ENCODE measurements around the gene ETV4.
A peak's percentile ranks its signal among the peaks of the same experiment; 100 is the strongest.

The ETV4 gene

DNA sequence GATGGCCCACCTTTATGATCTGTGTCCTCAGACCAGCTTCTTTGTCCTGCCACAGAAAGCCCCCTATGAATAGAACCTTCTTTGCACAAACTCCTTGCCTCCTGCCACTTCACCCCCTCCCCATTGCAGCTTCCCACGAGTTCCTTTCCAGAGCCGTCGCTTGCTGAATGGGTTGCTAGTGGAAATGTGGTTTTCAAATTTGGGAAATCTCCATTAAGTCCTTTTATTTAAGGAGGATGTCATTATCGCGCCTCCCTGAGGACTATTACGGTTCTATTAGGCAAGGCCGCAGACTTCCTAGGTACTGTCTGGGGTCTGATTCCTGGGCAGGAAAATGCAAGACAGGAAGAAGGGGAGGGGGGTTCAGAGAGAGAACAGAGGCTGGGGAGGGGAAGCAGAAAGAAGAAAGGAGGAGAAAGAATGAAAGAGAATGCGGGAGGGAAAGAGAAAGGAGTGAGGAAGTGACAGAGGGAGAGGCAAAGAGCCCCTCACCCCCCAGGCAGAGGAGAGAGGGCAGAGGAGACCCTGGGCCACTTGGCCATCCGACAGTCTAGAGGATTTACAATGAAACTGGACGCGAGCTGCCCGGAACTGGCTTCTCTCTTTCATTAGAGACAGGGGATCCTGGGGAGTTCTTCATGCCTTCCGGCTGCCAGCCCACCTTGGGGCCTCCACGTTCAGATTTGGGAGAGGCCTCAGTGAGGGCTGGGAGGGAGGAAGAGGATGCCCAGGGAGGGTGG lies 31.7 kb upstream of the ETV4 start:
- peaks cover 13% of the 10 kb centered on the region for H3K4me1 Mint-ChIP-seq
- no peaks in the 10 kb centered on the region for H3K36me3 Mint-ChIP-seq (ENCODE audit: low read depth)
- no peak for DNase-seq
- no peak overlapping the region for H3K4me3 Mint-ChIP-seq
- H3K9me3 Mint-ChIP-seq, result no peaks in the 10 kb centered on the region
- H3K27me3 Mint-ChIP-seq, result no peaks in the 10 kb centered on the region
- no peak overlapping the region for H3K27ac Mint-ChIP-seq
- no peak for ATAC-seq

DNA sequence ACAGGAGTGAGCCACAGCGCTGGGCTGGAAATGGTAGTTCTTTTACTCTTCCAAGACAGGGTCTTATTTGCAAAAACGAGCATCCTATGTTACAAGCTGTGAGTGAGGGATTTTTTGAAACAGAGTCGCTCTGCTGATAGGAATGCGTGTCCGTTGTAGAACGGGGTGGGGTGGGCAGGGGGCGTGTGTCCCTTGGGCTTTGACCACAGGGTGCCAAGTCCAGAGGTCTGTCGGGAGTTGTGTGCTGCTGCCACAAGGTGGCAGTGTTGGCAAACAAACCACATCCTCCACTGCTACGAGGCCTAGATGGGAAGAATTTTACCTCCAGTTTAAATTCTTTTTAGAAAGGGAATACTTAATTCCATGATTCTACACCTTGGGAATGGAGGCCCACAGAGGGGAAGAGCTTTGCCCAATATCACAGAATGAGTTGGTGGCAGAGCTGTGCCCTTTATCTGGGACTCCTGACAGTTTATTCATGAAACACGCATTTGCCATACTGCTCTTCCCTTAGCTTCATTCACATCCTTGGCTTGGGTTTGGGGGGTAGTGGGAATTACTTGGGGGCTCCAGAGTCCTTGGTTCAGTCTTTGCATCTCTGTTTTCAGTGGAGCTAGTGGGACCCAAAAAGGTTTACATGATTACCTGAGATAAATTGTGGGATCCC lies 30.6 kb upstream of the ETV4 start:
- Mint-ChIP-seq H3K27me3 (no peaks in the 10 kb centered on the region), H3K27ac (no peak overlapping the region), H3K4me3 (no peak overlapping the region), H3K4me1 (peaks cover 13% of the 10 kb centered on the region), H3K9me3 (no peaks in the 10 kb centered on the region), H3K36me3 (ENCODE audit: low read depth) (no peaks in the 10 kb centered on the region)
- DNase-seq, result peak; percentile 68
- peak; percentile 68 for ATAC-seq

DNA sequence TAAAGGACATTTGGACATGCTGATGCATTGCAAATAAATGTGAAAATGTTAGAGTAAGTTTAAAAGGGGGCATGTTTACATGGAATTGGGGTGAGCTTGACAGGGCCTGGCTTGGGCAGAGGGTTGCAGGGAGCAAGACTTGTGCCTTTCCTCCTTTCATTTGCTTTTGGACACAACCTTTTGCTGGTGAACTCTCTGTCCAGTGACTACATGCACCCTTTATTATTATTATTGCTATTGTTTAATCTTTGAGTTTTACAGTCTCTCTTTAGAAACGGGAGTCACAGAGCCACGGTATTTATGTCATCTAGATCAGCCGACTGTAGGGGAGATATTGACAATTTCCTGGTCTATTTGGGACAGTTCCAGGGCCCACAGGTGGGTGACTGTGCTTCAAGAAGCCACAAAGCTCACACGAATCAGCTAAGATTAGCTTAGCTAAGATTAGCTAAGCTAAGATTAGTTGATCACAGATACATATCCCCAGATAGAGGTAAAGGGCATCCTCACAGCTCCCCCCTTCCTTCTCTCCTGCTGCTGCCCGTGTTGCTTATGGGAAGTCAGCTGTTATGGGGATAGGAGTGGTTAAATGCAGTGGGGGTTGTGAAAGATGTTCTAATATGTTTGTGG lies 28.9 kb upstream of the ETV4 start:
- H3K36me3 Mint-ChIP-seq (ENCODE audit: low read depth), result no peaks in the 10 kb centered on the region
- no peaks in the 10 kb centered on the region for H3K9me3 Mint-ChIP-seq
- peaks cover 13% of the 10 kb centered on the region for H3K4me1 Mint-ChIP-seq
- no peak overlapping the region for H3K27ac Mint-ChIP-seq
- H3K4me3 Mint-ChIP-seq, result no peak overlapping the region
- ATAC-seq (no peak), DNase-seq (no peak)
- H3K27me3 Mint-ChIP-seq, result no peaks in the 10 kb centered on the region

DNA sequence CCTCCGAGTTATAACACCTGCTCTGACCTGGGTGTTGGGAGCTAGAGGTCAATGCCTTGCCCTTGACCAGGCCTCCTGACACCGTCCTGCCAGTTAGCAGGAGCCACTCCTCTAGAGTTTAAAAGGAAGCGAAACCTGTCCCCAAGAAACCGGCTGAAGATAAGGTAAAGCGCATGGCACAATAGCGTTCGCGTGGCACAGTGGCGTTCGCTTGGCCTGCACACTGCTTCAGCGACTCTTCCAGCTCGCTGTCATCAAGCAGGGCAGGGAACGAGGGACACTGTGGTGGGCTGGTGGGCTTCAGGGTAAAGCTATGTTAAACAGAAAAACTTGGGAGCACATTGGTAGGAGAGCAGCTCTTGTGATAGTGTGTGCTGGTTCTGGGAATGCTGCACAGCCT lies 28.2 kb upstream of the ETV4 start:
- ATAC-seq (no peak), DNase-seq (no peak)
- no peak overlapping the region for H3K4me3 Mint-ChIP-seq
- H3K27ac Mint-ChIP-seq, result no peak overlapping the region
- no peaks in the 10 kb centered on the region for H3K9me3 Mint-ChIP-seq
- no peaks in the 10 kb centered on the region for H3K27me3 Mint-ChIP-seq
- no peaks in the 10 kb centered on the region for H3K36me3 Mint-ChIP-seq (ENCODE audit: low read depth)
- peaks cover 9% of the 10 kb centered on the region for H3K4me1 Mint-ChIP-seq

DNA sequence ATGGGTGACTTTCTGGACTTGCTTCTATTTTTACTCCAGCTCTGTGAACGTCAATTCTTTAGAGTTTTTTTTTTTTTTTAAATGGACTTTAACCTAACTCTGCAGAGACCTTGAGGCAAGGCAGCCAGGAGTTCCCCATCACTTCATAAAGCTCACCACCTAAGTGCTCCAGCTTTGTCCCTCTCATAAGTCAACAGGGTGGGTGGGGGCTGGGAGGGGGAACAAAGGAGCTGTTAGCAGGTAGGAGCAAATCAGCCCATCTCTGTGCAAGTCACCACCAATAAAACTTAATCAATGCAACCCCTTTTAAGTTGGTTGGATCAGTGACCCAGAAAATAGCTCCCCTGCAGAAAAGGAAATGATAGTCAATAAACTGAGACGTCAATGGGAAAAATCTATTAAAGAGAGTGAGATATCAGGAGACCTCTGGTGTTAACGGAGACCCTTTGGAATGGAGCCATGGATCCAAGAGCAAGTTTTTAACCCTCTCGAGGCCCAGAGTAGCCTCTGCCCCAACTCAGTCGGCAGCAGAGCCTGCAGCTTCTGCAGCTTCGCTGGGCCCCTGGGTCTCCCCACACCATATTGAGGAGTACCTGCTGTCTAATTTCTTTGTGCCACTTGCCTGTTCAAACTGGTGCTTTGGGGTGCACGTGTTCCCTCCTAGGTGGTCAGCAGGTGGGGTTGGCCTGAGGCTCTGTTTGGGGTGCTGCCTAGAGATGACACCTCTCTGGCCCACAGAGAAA lies 27.6 kb upstream of the ETV4 start:
- H3K27ac Mint-ChIP-seq, result no peak overlapping the region
- no peaks in the 10 kb centered on the region for H3K36me3 Mint-ChIP-seq (ENCODE audit: low read depth)
- ATAC-seq (no peak), DNase-seq (no peak)
- no peak overlapping the region for H3K4me3 Mint-ChIP-seq
- H3K4me1 Mint-ChIP-seq, result peaks cover 4% of the 10 kb centered on the region
- no peaks in the 10 kb centered on the region for H3K27me3 Mint-ChIP-seq
- H3K9me3 Mint-ChIP-seq, result no peaks in the 10 kb centered on the region

DNA sequence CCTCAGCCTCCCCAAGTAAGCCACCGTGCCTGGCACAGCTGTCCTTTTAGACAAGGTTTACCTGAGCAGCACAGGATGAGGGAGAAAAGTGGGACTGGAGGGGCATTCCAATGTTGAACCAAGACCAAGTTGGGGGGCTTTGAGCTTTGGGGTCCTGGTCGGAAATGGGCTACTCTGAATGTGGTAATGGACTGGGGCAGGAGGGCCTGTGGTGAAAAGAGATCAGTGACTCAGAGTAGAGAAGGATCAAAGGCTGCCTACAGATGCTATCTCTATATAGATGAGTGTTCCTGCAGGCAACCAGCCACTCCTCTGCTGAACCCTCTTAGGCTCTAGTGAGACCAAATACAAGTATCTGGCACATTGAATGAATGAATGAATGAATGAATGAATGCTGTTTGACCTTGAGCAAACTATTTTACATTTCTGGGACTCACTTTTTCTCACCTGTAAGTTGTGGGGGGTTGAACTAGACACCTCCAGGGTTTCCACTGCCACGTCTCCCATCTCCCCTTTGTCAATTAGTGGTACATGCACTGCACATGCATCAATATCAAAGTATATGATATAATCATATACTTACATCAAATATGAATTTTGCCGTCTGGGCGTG lies 26.3 kb upstream of the ETV4 start:
- ATAC-seq (peak; percentile 58), DNase-seq (no peak)
- Mint-ChIP-seq H3K4me3 (no peak overlapping the region), H3K36me3 (ENCODE audit: low read depth) (no peaks in the 10 kb centered on the region), H3K27ac (no peak overlapping the region), H3K4me1 (no peaks in the 10 kb centered on the region), H3K9me3 (no peaks in the 10 kb centered on the region), H3K27me3 (no peaks in the 10 kb centered on the region)

DNA sequence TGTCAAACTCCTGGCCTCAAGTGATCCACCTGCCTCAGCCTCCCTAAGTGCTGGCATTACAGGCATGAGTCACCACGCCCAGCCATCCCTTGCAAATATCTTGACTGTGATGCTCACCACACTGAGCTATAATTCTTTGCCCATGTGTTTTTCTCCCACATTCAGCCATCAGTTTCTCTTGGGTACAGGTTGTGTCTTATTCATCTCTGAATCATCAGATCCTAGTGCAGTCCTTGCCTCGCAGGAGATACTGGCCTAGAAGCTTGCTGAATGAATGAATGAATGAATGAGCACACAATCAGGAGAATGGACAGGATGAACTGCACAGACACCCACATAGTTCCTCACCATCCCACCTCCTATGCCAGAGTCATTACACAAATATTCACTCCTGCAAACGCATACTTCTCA lies 24.4 kb upstream of the ETV4 start:
- no peak overlapping the region for H3K4me3 Mint-ChIP-seq
- DNase-seq (no peak), ATAC-seq (peak; percentile 63)
- H3K4me1 Mint-ChIP-seq, result no peaks in the 10 kb centered on the region
- H3K36me3 Mint-ChIP-seq (ENCODE audit: low read depth), result no peaks in the 10 kb centered on the region
- no peaks in the 10 kb centered on the region for H3K9me3 Mint-ChIP-seq
- H3K27ac Mint-ChIP-seq, result no peak overlapping the region
- H3K27me3 Mint-ChIP-seq, result no peaks in the 10 kb centered on the region

DNA sequence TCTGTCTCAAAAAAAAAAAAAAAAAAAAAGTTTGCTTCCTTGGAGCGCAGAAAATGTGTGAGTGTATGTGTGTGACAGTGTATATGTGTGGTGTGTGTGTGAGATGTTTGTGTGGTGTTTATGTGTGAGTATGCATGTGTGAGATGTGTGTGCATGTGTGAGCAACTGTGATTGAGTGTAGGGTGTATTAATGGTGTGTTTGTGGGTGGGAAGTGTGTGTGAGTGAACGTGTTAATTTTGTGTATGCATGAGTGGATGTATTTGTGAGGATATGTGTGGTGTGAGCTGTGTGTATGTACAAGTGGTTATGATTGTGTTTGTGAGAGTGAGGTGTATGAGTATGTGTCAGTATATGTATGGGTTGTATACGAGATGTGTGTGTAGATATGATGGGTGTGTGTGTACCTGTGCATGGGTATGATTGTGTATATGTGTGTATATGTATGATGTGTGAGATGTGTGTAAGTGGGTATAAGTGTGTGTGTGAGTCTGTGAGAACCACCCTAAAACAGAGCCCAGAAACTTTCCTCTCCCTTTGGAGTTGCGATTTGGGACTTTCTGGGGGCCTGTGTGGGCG lies 22.5 kb upstream of the ETV4 start:
- H3K4me1 Mint-ChIP-seq, result no peaks in the 10 kb centered on the region
- no peak overlapping the region for H3K4me3 Mint-ChIP-seq
- H3K27ac Mint-ChIP-seq, result no peak overlapping the region
- no peaks in the 10 kb centered on the region for H3K9me3 Mint-ChIP-seq
- H3K27me3 Mint-ChIP-seq, result peaks cover 8% of the 10 kb centered on the region
- ATAC-seq, result no peak
- no peak for DNase-seq
- H3K36me3 Mint-ChIP-seq (ENCODE audit: low read depth), result no peaks in the 10 kb centered on the region

DNA sequence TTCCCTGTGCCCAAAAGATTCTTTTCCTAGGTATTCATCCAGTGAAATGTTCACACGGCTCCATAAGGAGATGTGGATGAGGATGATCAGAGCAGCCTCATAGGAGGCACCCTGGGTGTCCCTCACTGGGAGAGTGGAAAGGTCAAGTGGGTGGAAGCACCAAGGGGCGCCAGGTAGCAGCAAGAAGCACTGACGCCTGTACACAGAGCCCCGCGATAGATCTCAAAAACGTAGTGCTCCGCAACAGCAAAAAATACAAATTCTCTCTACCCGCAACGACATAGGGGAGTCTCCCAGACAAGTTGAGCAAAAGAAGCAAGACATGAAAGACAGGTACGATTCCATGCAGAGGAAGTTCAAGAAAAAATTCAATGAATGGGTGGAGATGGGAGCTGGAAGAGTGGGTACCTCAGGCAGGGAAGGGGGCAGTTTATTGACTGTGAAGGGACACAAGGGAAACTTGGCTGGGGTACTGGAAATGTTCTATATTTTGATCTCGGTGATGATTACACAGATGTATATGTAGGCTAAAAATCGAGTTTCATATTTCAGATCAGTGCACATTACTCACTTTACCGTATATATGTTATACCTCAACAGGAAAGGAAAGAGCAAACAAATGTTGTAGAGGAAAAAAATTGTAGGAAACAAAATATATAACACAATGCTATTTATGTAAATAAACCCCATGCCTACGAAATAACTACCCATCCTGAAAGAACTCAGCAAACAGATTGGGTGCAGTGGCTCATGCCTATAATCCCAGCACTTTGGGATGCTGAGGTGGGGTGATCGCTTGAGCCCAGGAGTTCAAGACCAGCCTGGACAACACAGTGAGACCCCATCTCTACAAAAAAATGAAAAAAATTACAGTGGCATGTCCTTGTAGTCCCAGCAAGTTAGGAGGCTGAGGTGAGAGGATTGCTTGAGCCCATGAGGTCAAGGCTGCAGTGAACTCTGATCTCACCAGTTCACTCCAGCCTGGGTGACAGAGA lies 17.8 kb upstream of the ETV4 start:
- DNase-seq (no peak), ATAC-seq (no peak)
- Mint-ChIP-seq H3K4me1 (peaks cover 13% of the 10 kb centered on the region), H3K9me3 (no peaks in the 10 kb centered on the region), H3K27ac (no peak overlapping the region), H3K27me3 (peaks cover 31% of the 10 kb centered on the region), H3K4me3 (no peak overlapping the region), H3K36me3 (ENCODE audit: low read depth) (no peaks in the 10 kb centered on the region)

DNA sequence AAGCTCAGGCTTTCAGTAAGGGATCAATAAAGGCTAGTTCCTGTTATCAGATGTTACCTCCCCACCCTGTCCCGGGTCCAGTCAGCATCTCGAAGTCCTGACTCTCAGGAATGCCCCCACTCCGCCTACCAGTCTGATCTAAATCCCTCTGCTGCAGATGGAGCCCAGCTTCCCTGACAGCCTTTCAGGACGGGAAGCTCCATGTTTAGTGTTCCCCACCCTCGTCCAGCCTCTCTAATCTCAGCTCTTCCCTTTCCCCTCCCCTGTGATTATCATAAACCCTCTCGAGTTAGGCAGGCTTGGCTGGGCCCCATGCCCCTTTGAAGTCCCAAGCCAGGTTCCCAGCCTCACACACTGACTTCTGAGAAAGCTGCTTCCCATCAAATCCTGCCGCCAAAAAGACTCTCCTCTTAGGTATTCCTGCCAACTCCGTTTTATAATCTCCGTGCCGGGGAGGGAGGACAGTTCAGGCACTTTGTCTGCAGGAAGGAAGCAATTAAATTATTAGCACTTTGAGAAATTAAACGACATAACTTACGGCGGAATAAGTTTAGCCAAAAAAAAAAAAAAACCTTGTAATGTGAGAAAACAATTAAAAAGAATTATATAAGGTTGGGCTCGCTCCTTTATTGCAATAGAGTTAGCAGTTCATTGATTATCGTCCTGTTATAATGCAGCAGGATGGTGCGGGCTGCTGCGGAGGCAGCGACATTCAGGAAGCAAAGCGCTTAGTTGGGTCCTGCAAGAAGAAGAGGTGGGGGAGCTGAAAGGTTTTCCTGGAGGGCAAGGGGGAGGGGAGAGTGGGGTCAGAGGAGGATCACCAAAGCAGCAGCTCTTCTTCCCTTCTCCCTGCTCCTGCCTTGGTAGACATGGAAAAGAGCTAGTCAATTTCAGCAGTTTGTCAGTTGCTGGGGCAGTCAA lies 16.8 kb upstream of the ETV4 start:
- Mint-ChIP-seq H3K27ac (no peak overlapping the region), H3K27me3 (peaks cover 31% of the 10 kb centered on the region), H3K36me3 (ENCODE audit: low read depth) (no peaks in the 10 kb centered on the region), H3K4me3 (no peak overlapping the region), H3K4me1 (peaks cover 13% of the 10 kb centered on the region), H3K9me3 (no peaks in the 10 kb centered on the region)
- DNase-seq, result no peak
- ATAC-seq, result no peak

DNA sequence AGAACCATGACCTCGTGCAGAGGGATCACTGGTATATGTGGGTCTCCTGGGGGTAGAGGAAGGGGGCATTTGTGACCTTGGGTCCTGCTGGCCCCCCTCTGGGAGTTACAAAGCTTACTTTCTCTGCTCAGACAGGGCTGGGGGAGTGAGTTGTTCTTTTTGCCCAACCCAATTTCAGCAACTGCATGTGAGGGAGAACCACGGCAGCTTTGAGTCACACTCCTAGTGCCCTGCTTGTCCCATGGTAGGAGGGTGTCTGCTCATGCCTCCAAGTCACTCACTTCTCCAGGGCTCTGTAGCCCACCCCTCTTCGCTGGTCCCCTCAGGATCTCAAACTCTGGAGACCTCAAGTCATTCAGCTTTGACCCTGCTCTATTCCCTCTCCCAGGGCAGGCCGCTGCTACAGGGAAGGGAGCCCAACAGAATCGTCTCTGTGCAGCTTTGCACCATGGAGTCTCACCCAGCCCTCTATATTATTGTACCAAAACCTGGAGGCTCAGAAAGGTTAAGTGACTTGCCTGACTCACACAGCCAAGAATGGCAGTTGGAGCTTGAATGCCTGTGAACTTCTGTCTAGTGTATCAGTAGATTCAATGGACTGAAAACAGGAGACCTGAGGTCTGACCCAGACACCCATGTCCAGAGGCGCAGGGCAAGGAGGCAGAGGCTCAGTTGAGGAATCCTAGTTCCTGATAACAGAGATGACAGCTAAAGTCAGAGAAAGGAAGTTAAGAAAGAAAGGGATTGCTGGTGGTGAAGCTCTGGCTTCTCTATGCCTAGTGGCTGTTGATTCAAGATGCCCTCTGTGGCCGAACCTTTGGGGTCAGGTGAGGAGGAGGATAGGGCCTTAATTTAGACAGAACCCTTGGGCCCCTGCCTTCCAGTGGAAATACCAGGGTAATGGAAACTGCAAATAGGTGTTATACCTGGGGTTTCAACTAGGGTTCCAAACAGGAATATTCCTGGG lies 14.6 kb upstream of the ETV4 start:
- no peak overlapping the region for H3K4me3 Mint-ChIP-seq
- peak; percentile 80 for ATAC-seq
- peaks cover 35% of the 10 kb centered on the region for H3K27me3 Mint-ChIP-seq
- no peaks in the 10 kb centered on the region for H3K9me3 Mint-ChIP-seq
- H3K36me3 Mint-ChIP-seq (ENCODE audit: low read depth), result no peaks in the 10 kb centered on the region
- peaks cover 19% of the 10 kb centered on the region for H3K4me1 Mint-ChIP-seq
- peak overlapping the region; percentile 21 for H3K27ac Mint-ChIP-seq
- DNase-seq, result no peak

Measured in activated naive CD8-positive, alpha-beta T cell treated with anti-CD3 and anti-CD28 coated beads, Interleukin-2, amount 50 U/mL, for 24 hours (primary cell).